Fibroblast of mammary gland (primary cell): Measurements from ENCODE around the gene EXO5.

ENCODE experiments used
- DNase-seq: peaks from one replicate; pipeline ENCODE4 v3.0.0-alpha.2; 2010; ENCODE audit warnings: low read depth
- H3K4me3 ChIP-seq: 2 replicates; pipeline ENCODE4 v1.5.1; 2011; ENCODE audit warnings: low read depth, mild to moderate bottlenecking, low read length, moderate library complexity; ENCODE audit not compliant: control insufficient read depth
- TF ChIP-seq, protein P1 (sequence below): conservative IDR thresholded peaks from 2 replicates; pipeline ENCODE4 v1.5.1; 2011; ENCODE audit warnings: low read depth, low read length, inconsistent platforms; ENCODE audit not compliant: control insufficient read depth, insufficient read depth

Gene EXO5

DNA sequence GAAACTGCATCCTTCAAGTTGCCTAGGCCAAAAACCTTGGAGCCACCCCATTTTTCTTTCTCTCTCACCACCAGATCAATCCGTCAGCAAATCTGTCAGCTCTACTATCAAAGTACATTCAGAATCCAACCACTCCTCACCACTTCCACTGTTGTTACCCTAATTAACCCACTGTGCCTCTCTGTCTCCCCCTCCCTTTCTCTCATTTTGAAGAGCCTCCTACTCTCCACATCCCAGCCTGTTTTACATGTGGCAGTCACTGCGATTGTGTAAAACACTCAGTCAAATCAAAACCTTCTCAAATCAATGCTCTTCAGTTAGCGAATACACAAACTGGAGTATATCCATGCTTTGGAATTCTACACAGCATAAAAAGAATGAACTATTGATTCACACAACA, 55.9 kb downstream of the EXO5 start:
- DNase-seq, result no peak
- TF ChIP-seq, protein P1, sequence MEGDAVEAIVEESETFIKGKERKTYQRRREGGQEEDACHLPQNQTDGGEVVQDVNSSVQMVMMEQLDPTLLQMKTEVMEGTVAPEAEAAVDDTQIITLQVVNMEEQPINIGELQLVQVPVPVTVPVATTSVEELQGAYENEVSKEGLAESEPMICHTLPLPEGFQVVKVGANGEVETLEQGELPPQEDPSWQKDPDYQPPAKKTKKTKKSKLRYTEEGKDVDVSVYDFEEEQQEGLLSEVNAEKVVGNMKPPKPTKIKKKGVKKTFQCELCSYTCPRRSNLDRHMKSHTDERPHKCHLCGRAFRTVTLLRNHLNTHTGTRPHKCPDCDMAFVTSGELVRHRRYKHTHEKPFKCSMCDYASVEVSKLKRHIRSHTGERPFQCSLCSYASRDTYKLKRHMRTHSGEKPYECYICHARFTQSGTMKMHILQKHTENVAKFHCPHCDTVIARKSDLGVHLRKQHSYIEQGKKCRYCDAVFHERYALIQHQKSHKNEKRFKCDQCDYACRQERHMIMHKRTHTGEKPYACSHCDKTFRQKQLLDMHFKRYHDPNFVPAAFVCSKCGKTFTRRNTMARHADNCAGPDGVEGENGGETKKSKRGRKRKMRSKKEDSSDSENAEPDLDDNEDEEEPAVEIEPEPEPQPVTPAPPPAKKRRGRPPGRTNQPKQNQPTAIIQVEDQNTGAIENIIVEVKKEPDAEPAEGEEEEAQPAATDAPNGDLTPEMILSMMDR, result no peak
- no peak overlapping the region for H3K4me3 ChIP-seq

DNA sequence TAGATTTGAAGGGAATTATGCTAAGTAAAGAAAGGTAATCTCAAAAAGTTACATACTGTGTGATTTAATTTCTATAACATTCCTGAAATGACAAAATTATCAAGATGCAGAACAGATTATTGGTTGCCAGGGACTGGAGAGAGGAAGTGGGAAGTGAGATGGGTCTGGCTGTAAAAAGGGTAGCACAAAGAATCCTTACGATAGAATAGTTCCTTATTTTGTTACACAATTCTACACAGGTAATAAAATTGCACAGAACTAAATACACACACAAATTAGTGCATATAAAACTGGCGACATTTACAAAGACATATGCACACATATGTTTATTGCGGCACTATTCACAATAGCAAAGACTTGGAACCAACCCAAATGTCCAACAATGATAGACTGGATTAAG, 56.3 kb downstream of the EXO5 start:
- TF ChIP-seq, protein P1, result no peak
- no peak overlapping the region for H3K4me3 ChIP-seq
- no peak for DNase-seq
